ENCODE results near the gene RBMY1F.
"Not testable (repeated sequence)": the region's sequence is repeated elsewhere in the genome, so short reads cannot be mapped to it uniquely, and the experiment has no call there.

GRCh38 chrY:22130494-22130893 is 52.2 kb downstream of the RBMY1F start:
- TF ChIP-seq ZNF274 (IDR thresholded peaks at IDR 0.05; ENCODE audit: insufficient read depth, insufficient read length); MTA3 (IDR thresholded peaks at IDR 0.05; ENCODE audit: borderline replicate concordance, low read length); CREM (IDR thresholded peaks at IDR 0.05; ENCODE audit: low read depth); CTCF (IDR thresholded peaks at IDR 0.05 in 2 of 3, conservative IDR thresholded peaks at IDR 0.05 in 1 of 3; ENCODE audit: control insufficient read depth in 2 of 3, extremely low read depth in 1 of 3, insufficient read depth in 1 of 3, low read depth in 3 of 3, low read length in 3 of 3); SP1 (IDR thresholded peaks at IDR 0.05; ENCODE audit: low read depth, low read length); CREB1 (IDR thresholded peaks at IDR 0.05; ENCODE audit: low read depth); EP300 (IDR thresholded peaks at IDR 0.05; ENCODE audit: borderline replicate concordance in 1 of 2, control insufficient read depth in 1 of 2, low read depth in 2 of 2, low read length in 2 of 2); BCL11A (IDR thresholded peaks at IDR 0.05; ENCODE audit: low read depth, low read length); SMC3 (IDR thresholded peaks at IDR 0.05; ENCODE audit: borderline replicate concordance, low read length): not testable (repeated sequence)
- TF ChIP-seq, protein P1, sequence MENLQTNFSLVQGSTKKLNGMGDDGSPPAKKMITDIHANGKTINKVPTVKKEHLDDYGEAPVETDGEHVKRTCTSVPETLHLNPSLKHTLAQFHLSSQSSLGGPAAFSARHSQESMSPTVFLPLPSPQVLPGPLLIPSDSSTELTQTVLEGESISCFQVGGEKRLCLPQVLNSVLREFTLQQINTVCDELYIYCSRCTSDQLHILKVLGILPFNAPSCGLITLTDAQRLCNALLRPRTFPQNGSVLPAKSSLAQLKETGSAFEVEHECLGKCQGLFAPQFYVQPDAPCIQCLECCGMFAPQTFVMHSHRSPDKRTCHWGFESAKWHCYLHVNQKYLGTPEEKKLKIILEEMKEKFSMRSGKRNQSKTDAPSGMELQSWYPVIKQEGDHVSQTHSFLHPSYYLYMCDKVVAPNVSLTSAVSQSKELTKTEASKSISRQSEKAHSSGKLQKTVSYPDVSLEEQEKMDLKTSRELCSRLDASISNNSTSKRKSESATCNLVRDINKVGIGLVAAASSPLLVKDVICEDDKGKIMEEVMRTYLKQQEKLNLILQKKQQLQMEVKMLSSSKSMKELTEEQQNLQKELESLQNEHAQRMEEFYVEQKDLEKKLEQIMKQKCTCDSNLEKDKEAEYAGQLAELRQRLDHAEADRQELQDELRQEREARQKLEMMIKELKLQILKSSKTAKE (IDR thresholded peaks at IDR 0.05; ENCODE audit: low read depth, poor library complexity, severe bottlenecking): not testable (repeated sequence)
- TF ChIP-seq, protein P2, sequence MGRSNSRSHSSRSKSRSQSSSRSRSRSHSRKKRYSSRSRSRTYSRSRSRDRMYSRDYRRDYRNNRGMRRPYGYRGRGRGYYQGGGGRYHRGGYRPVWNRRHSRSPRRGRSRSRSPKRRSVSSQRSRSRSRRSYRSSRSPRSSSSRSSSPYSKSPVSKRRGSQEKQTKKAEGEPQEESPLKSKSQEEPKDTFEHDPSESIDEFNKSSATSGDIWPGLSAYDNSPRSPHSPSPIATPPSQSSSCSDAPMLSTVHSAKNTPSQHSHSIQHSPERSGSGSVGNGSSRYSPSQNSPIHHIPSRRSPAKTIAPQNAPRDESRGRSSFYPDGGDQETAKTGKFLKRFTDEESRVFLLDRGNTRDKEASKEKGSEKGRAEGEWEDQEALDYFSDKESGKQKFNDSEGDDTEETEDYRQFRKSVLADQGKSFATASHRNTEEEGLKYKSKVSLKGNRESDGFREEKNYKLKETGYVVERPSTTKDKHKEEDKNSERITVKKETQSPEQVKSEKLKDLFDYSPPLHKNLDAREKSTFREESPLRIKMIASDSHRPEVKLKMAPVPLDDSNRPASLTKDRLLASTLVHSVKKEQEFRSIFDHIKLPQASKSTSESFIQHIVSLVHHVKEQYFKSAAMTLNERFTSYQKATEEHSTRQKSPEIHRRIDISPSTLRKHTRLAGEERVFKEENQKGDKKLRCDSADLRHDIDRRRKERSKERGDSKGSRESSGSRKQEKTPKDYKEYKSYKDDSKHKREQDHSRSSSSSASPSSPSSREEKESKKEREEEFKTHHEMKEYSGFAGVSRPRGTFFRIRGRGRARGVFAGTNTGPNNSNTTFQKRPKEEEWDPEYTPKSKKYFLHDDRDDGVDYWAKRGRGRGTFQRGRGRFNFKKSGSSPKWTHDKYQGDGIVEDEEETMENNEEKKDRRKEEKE (IDR thresholded peaks at IDR 0.05): not testable (repeated sequence)
